Loucy (cell line): Measurements from ENCODE around the gene TBL1XR1.

Experiments used
- EZH2phosphoT487 ChIP-seq: fragments of 200-600 bp; IDR thresholded peaks from 2 replicates; pipeline ENCODE4 v1.6.1; 2018; ENCODE audit warnings: antibody characterized with exemption, mild to moderate bottlenecking, moderate library complexity, borderline replicate concordance
- TF ChIP-seq, protein P1 (sequence below): fragments of 200-600 bp; sonication (generic); conservative IDR thresholded peaks from 2 replicates; pipeline ENCODE4 v1.5.1; 2014; ENCODE audit warnings: mild to moderate bottlenecking, antibody characterized with exemption, low read length

DNA sequence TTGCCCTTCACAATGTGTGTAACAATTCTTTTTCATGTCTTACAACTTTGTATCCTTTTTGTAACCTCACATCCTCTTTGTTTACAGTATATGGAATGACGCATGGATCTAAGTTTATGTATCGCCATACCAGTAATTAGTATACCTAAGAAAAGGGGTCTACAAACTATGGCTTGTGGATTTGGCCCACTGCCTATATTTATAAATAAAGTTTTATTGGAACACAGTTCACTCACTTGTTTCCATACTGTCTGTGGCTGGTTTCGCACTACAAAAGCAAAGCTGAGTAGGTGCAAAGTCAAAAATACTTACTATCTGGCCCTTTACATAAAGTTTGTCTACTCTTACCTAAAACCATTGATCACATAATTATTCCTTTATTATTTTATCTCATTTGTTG is 226.5 kb downstream of the TBL1XR1 start:
- TF ChIP-seq, protein P1, sequence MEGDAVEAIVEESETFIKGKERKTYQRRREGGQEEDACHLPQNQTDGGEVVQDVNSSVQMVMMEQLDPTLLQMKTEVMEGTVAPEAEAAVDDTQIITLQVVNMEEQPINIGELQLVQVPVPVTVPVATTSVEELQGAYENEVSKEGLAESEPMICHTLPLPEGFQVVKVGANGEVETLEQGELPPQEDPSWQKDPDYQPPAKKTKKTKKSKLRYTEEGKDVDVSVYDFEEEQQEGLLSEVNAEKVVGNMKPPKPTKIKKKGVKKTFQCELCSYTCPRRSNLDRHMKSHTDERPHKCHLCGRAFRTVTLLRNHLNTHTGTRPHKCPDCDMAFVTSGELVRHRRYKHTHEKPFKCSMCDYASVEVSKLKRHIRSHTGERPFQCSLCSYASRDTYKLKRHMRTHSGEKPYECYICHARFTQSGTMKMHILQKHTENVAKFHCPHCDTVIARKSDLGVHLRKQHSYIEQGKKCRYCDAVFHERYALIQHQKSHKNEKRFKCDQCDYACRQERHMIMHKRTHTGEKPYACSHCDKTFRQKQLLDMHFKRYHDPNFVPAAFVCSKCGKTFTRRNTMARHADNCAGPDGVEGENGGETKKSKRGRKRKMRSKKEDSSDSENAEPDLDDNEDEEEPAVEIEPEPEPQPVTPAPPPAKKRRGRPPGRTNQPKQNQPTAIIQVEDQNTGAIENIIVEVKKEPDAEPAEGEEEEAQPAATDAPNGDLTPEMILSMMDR, result no peak
- no peak for TF ChIP-seq EZH2phosphoT487
